OCI-LY7 (cell line): ENCODE data around the gene CFAP65. TPM values are rescaled to one million over a fixed set of nuclear protein-coding genes. Genes with fewer than 3 reads are reported as not detected.

Experiments
- BruUV-seq: library from RNA; stranded (reverse); fragments of 400-500 nt; replicated peaks from 2 replicates; lab custom pipeline; 2021; lab: Mats Ljungman, UMichigan
- CTCF ChIA-PET: fragments of 300-600 bp; sonication (Branson Sonifier 250); formaldehyde crosslinking; loops from one replicate; lab custom pipeline; 2022; ENCODE audit warnings: antibody characterized with exemption; ENCODE audit not compliant: unreplicated experiment; lab: Charles Lee
- POLR2A ChIA-PET: fragments of 300-600 bp; sonication (Branson Sonifier 250); formaldehyde crosslinking; loops from one replicate; lab custom pipeline; 2022; ENCODE audit warnings: antibody characterized with exemption; lab: Charles Lee
- DNase-seq: peaks from one replicate; pipeline ENCODE4 v3.0.0-alpha.2; 2015; ENCODE audit warnings: low spot score
- H2AFZ ChIP-seq: fragments of 200-600 bp; sonication (generic), shearing (Covaris generic); 2 replicates; pipeline ENCODE4 v1.6.1; 2014; ENCODE audit warnings: mild to moderate bottlenecking, antibody characterized with exemption, low read length, moderate library complexity
- H3K27ac ChIP-seq: fragments of 200-600 bp; sonication (generic); 2 replicates; pipeline ENCODE4 v1.5.1; 2014; ENCODE audit warnings: mixed run types, low read depth, mild to moderate bottlenecking, moderate library complexity, low read length, inconsistent platforms; ENCODE audit not compliant: poor library complexity, severe bottlenecking
- H3K36me3 ChIP-seq: fragments of 200-600 bp; sonication (generic); 2 replicates; pipeline ENCODE4 v1.6.1; 2014; ENCODE audit warnings: mild to moderate bottlenecking, antibody characterized with exemption, low read length, moderate library complexity, mixed read lengths; ENCODE audit not compliant: insufficient read depth
- H3K4me1 ChIP-seq: fragments of 200-600 bp; sonication (generic); 2 replicates; pipeline ENCODE4 v1.5.1; 2014; ENCODE audit warnings: mild to moderate bottlenecking, low read length; ENCODE audit not compliant: insufficient read depth, poor library complexity, severe bottlenecking
- H3K4me2 ChIP-seq: fragments of 200-600 bp; sonication (generic); 2 replicates; pipeline ENCODE4 v1.6.1; 2014; ENCODE audit warnings: mild to moderate bottlenecking, low read length
- H3K4me3 ChIP-seq: fragments of 200-600 bp; sonication (generic); 2 replicates; pipeline ENCODE4 v1.5.1; 2014; ENCODE audit warnings: mild to moderate bottlenecking, low read depth, low read length; ENCODE audit not compliant: poor library complexity, severe bottlenecking
- H3K79me2 ChIP-seq: fragments of 200-600 bp; sonication (generic); 2 replicates; pipeline ENCODE4 v1.6.1; 2016; ENCODE audit warnings: low read depth, mild to moderate bottlenecking, low read length, moderate library complexity, mixed read lengths; ENCODE audit not compliant: insufficient read depth
- H3K9me2 ChIP-seq: fragments of 200-600 bp; sonication (generic); 2 replicates; pipeline ENCODE4 v1.6.1; 2016; ENCODE audit warnings: mild to moderate bottlenecking, low read length, mixed read lengths; ENCODE audit not compliant: insufficient read depth
- H3K9me3 ChIP-seq: fragments of 200-600 bp; sonication (generic); 2 replicates; pipeline ENCODE4 v1.6.1; 2014; ENCODE audit warnings: mild to moderate bottlenecking, mixed run types, low read length, mixed read lengths
- H4K20me1 ChIP-seq: fragments of 200-600 bp; sonication (generic); 2 replicates; pipeline ENCODE4 v1.6.1; 2014; ENCODE audit warnings: mild to moderate bottlenecking, antibody characterized with exemption, low read length, moderate library complexity, mixed read lengths; ENCODE audit not compliant: insufficient read depth
- EZH2phosphoT487 ChIP-seq: fragments of 200-600 bp; sonication (generic); IDR thresholded peaks from 2 replicates; pipeline ENCODE4 v1.6.1; 2018; ENCODE audit warnings: low read depth, borderline replicate concordance, mild to moderate bottlenecking, mixed run types, antibody characterized with exemption, low read length, moderate library complexity, mixed read lengths
- intact Hi-C: fragments of 100-400 bp; cut with micrococcal nuclease; formaldehyde crosslinking; loops from one replicate; pipeline ENCODE4 v1.10.0; 2022; ENCODE audit not compliant: unreplicated experiment
- total RNA-seq, 2 experiments: library from RNA; depleted of rRNA in 1 of 2; stranded (reverse); fragments of >200 nt in 1 of 2; shearing (Covaris generic) in 1 of 2; gene quantifications; 2 replicates each; pipeline ENCODE4 v1.2.3, GENCODE V29; 2014 to 2022
- TF ChIP-seq, protein P1 (sequence below): fragments of 200-600 bp; sonication (generic); conservative IDR thresholded peaks from 2 replicates; pipeline ENCODE4 v1.5.1; 2014; ENCODE audit warnings: mild to moderate bottlenecking, antibody characterized with exemption, low read length, moderate library complexity, mixed read lengths

Gene CFAP65
- total RNA-seq, 2 experiments from 2014 or later, result not detected

DNA sequence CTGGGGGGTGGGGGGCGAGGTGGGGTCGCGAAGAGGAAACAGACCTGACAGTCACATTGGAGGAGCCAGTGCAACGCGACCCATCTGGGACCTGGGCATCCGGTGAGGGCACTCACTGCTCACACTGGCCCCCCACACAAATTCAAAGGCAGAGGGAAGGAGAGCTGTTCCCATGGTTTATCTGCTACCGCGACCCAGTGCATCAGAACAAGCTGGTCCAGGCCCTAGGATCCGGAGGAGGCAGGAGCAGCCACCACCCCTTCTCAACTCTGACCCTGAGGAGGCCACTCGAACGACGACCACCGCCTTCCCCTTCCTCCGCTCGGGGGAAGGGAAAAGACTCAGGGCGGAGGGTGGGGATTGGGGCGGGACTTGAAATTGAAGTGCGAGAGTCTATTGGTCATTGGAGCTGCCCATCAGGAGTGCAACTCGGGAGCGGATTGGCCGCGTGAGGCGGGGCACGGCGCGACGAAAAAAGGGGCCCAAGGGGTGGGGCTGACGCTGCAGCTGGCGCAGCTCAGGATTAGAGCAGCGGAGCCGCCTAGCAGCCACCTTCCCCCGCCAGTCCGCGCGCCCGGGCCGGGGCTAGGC lies 82.1 kb downstream of the CFAP65 start, which contains the start of gene CDK5R2:
CDK5R2 (plus strand) TSS at position 526 of the 591 bp plus-strand sequence. CDS start 155 bp downstream, outside the sequence.
- ChIA-PET POLR2A (interaction anchor here (1.4 kb wide), 1 partner anchor 50 kb away, joined by 5 read pairs; no protein-coding TSS in a partner anchor), CTCF (no interaction called here)
- Histone ChIP-seq H4K20me1 (no peaks in the 10 kb centered on the region), H3K4me1 (peaks cover 6% of the 10 kb centered on the region), H3K4me3 (peak within 1 kb of the TSS; percentile 72), H3K9me2 (no peaks in the 10 kb centered on the region), H3K9me3 (no peaks in the 10 kb centered on the region), H2AFZ (peak within 1 kb of the TSS; percentile 92), H3K27ac (no peak within 1 kb of the TSS), H3K79me2 (no peaks in the 10 kb centered on the region), H3K36me3 (no peaks in the 10 kb centered on the region), H3K4me2 (peak within 1 kb of the TSS; percentile 83)
- BruUV-seq, result no TSS peak
- intact Hi-C loops, result loop anchor here (1.0 kb wide), 1 partner anchor 83 kb away; no protein-coding TSS in a partner anchor
- TF ChIP-seq, protein P1, sequence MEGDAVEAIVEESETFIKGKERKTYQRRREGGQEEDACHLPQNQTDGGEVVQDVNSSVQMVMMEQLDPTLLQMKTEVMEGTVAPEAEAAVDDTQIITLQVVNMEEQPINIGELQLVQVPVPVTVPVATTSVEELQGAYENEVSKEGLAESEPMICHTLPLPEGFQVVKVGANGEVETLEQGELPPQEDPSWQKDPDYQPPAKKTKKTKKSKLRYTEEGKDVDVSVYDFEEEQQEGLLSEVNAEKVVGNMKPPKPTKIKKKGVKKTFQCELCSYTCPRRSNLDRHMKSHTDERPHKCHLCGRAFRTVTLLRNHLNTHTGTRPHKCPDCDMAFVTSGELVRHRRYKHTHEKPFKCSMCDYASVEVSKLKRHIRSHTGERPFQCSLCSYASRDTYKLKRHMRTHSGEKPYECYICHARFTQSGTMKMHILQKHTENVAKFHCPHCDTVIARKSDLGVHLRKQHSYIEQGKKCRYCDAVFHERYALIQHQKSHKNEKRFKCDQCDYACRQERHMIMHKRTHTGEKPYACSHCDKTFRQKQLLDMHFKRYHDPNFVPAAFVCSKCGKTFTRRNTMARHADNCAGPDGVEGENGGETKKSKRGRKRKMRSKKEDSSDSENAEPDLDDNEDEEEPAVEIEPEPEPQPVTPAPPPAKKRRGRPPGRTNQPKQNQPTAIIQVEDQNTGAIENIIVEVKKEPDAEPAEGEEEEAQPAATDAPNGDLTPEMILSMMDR, result no peak
- TF ChIP-seq EZH2phosphoT487, result no peak
- peak; percentile 95 for DNase-seq

DNA sequence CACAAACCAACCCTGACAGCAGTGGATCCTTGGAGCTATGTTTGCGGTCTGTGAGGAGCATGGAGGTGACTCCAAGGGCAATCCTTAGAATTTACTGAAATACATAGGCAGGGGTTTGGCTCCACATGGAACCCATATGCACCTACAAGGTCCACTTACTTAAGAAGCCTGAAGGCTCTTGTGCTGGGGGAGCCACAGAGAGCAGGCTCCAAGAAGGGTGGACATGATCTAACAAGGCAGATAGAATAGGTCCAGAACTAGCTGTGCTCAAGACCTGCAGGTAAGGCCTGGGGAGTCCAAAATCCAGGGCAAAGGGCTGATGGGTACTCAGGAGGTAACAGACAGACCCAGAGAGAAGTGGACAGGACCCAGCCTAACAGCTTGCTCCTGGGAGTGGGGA lies 83.0 kb downstream of the CFAP65 start:
- BruUV-seq, result no TSS peak
- Histone ChIP-seq H3K4me2 (no peak overlapping the region), H3K27ac (no peak overlapping the region), H3K4me3 (no peak overlapping the region), H3K9me3 (no peaks in the 10 kb centered on the region), H3K36me3 (no peaks in the 10 kb centered on the region), H3K9me2 (no peaks in the 10 kb centered on the region), H4K20me1 (no peaks in the 10 kb centered on the region), H3K79me2 (no peaks in the 10 kb centered on the region), H2AFZ (no peak overlapping the region), H3K4me1 (peaks cover 6% of the 10 kb centered on the region)
- TF ChIP-seq, protein P1, result no peak
- intact Hi-C loops, result no loop called here
- ChIA-PET CTCF (no interaction called here), POLR2A (no interaction called here)
- no peak for DNase-seq

DNA sequence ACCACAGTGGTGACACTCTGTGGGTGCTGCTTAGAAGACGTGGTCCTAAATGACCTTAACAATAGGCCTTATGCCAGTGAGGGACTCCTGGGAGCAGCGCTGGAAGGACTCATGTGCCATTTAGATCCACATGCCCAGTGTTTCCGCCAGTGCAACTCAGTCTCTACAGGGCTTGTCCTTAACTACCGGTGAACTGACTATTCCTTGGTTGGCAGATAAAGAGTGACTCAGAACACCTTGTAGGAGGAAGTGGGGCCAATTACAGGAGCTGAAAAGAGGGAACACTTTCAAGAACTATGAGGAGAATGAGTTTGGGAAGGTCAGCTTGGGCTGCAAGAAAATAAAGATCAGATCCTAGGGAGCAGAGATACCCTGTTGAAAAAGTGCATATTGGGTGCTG lies 83.6 kb downstream of the CFAP65 start:
- H3K79me2 ChIP-seq, result no peaks in the 10 kb centered on the region
- H3K9me3 ChIP-seq, result no peaks in the 10 kb centered on the region
- no TSS peak for BruUV-seq
- ChIA-PET POLR2A (no interaction called here), CTCF (no interaction called here)
- H3K4me3 ChIP-seq, result no peak overlapping the region
- DNase-seq, result no peak
- no peaks in the 10 kb centered on the region for H4K20me1 ChIP-seq
- H3K4me1 ChIP-seq, result peaks cover 6% of the 10 kb centered on the region
- no peak overlapping the region for H3K4me2 ChIP-seq
- intact Hi-C loops, result no loop called here
- H2AFZ ChIP-seq, result no peak overlapping the region
- TF ChIP-seq EZH2phosphoT487, result no peak
- TF ChIP-seq, protein P1, result no peak
- no peaks in the 10 kb centered on the region for H3K36me3 ChIP-seq
- no peak overlapping the region for H3K27ac ChIP-seq
- H3K9me2 ChIP-seq, result no peaks in the 10 kb centered on the region
